GM12874 (cell line): ENCODE data around the gene ABCB11.

Experiments
- CTCF ChIP-seq: IDR thresholded peaks from 2 replicates; pipeline ENCODE4 v1.5.1; 2011; ENCODE audit warnings: low read depth, mild to moderate bottlenecking, control low read depth, low read length, moderate library complexity; ENCODE audit not compliant: insufficient read depth

Gene ABCB11

GRCh38 chr2:169031202-169031601 lies at the start of gene ABCB11:
ABCB11 (minus strand) TSS chr2:169031324; CDS start chr2:169018125, 13,199 bp downstream.
- TF ChIP-seq CTCF, result no peak

- no peak for TF ChIP-seq CTCF
Measured at GRCh38 chr2:169080250-169081069, 49.3 kb upstream of the ABCB11 start.

GRCh38 chr2:169077674-169078240 lies 46.6 kb upstream of the ABCB11 start:
- TF ChIP-seq CTCF, result no peak

- TF ChIP-seq CTCF, result no peak
Measured at GRCh38 chr2:169073963-169074751, 43.0 kb upstream of the ABCB11 start.

GRCh38 chr2:169073211-169073962 lies 42.3 kb upstream of the ABCB11 start:
- TF ChIP-seq CTCF, result no peak

- TF ChIP-seq CTCF, result no peak
Measured at GRCh38 chr2:169072163-169072925, 41.2 kb upstream of the ABCB11 start.
